KOPT-K1 (cell line): ENCODE results near the gene SYNJ2.
"Not testable (repeated sequence)": the region's sequence is repeated elsewhere in the genome, so short reads cannot be mapped to it uniquely, and the experiment has no call there.

Experiments
- H3K27ac ChIP-seq: fragments of 200-600 bp; sonication (generic); 2 replicates; pipeline ENCODE4 v1.5.1; 2016; ENCODE audit warnings: antibody characterized with exemption, mild to moderate bottlenecking, low read depth, low read length; ENCODE audit not compliant: poor library complexity, severe bottlenecking
- H3K36me3 ChIP-seq: fragments of 200-600 bp; sonication (generic); 2 replicates; pipeline ENCODE4 v1.5.1; 2017; ENCODE audit warnings: antibody characterized with exemption, mild to moderate bottlenecking, low read length, moderate library complexity; ENCODE audit not compliant: insufficient read depth
- H3K9me3 ChIP-seq: fragments of 200-600 bp; sonication (generic); 2 replicates; pipeline ENCODE4 v1.5.1; 2017; ENCODE audit warnings: antibody characterized with exemption, low read length, mild to moderate bottlenecking; ENCODE audit not compliant: insufficient read depth, poor library complexity, severe bottlenecking

SYNJ2 gene, protein sequence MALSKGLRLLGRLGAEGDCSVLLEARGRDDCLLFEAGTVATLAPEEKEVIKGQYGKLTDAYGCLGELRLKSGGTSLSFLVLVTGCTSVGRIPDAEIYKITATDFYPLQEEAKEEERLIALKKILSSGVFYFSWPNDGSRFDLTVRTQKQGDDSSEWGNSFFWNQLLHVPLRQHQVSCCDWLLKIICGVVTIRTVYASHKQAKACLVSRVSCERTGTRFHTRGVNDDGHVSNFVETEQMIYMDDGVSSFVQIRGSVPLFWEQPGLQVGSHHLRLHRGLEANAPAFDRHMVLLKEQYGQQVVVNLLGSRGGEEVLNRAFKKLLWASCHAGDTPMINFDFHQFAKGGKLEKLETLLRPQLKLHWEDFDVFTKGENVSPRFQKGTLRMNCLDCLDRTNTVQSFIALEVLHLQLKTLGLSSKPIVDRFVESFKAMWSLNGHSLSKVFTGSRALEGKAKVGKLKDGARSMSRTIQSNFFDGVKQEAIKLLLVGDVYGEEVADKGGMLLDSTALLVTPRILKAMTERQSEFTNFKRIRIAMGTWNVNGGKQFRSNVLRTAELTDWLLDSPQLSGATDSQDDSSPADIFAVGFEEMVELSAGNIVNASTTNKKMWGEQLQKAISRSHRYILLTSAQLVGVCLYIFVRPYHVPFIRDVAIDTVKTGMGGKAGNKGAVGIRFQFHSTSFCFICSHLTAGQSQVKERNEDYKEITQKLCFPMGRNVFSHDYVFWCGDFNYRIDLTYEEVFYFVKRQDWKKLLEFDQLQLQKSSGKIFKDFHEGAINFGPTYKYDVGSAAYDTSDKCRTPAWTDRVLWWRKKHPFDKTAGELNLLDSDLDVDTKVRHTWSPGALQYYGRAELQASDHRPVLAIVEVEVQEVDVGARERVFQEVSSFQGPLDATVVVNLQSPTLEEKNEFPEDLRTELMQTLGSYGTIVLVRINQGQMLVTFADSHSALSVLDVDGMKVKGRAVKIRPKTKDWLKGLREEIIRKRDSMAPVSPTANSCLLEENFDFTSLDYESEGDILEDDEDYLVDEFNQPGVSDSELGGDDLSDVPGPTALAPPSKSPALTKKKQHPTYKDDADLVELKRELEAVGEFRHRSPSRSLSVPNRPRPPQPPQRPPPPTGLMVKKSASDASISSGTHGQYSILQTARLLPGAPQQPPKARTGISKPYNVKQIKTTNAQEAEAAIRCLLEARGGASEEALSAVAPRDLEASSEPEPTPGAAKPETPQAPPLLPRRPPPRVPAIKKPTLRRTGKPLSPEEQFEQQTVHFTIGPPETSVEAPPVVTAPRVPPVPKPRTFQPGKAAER (N-terminal part only)

GRCh38 chr6:157981395-157982101, at the start of gene SYNJ2:
Gene SYNJ2 (plus strand): TSS chr6:157981863. CDS start chr6:157981962, 99 bp downstream.
- H3K9me3 ChIP-seq: no peaks in the 10 kb centered on the region
- H3K36me3 ChIP-seq: no peaks in the 10 kb centered on the region
- H3K27ac ChIP-seq: peak within 1 kb of the TSS; percentile 80

- Histone ChIP-seq H3K27ac (no peak overlapping the region), H3K9me3 (no peaks in the 10 kb centered on the region), H3K36me3 (no peaks in the 10 kb centered on the region)
Observed at GRCh38 chr6:157935786-157936185, 45.9 kb upstream of the SYNJ2 start.

DNA sequence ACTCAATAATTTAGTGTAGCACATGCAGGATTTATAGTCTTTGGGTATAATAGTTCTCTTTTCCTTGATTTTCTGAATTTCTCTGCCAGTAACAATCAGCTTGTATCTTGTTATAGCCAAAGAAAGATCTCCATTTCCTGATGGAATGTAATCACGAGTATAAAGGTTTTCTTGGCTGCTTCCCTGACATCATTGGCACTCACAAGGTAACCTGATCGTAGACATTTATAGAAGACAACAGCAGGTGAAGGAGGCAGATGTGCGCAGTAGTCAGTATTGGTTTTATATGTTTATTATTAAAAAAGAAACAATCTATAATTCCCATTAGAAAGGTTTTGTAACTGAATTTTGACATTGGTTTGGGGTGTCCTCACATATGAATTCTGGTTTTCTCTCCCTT, 44.3 kb upstream of the SYNJ2 start:
- no peaks in the 10 kb centered on the region for H3K36me3 ChIP-seq
- H3K9me3 ChIP-seq: no peaks in the 10 kb centered on the region
- H3K27ac ChIP-seq: no peak overlapping the region

- H3K9me3 ChIP-seq: no peaks in the 10 kb centered on the region
- H3K27ac ChIP-seq: no peak overlapping the region
- no peaks in the 10 kb centered on the region for H3K36me3 ChIP-seq
Observed at GRCh38 chr6:157937916-157938315, 43.7 kb upstream of the SYNJ2 start.

GRCh38 chr6:157940375-157941036, 41.2 kb upstream of the SYNJ2 start:
- H3K36me3 ChIP-seq, H3K9me3 ChIP-seq, H3K27ac ChIP-seq: not testable (repeated sequence)

DNA sequence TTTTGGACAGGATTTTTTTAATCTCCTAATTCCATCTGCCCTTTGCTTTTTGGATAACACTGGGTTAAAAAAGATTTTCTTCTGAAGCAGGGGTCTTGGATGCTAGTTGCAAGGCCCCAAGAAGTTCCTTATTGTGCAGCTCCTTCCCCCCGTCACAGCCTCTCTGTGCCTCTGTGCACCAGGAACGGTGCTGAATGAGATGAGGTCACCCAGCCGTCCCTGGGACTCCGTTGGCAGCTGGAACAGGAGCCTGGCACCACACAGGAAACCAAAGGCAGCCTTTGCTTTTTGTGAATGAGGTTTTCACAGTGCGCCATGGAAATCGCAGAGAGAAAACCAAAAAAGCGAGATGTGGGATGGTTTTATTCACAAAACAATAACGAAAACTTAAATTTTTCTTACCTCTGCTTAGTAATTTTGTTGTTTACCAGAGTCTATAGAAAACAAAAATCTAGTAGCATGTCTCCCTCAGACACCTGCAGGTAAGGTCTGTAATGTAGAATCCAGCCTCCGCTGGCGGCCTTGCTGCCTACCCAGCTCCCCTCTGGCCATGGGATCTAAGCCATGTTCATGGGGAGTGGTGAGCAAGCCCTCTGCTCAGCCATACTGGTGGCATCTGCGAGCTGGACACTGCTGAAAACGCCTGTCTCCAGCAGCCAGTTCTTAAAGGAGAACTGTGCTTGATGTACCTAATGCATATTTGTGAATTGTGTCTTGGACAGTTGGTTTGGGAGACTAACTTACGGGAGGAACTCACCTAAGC, 40.4 kb upstream of the SYNJ2 start:
- Histone ChIP-seq H3K36me3 (no peaks in the 10 kb centered on the region), H3K27ac (no peak overlapping the region), H3K9me3 (no peaks in the 10 kb centered on the region)

- H3K9me3 ChIP-seq: no peaks in the 10 kb centered on the region
- H3K36me3 ChIP-seq: no peaks in the 10 kb centered on the region
- no peak overlapping the region for H3K27ac ChIP-seq
Observed at GRCh38 chr6:157942351-157942750, 39.3 kb upstream of the SYNJ2 start.

DNA sequence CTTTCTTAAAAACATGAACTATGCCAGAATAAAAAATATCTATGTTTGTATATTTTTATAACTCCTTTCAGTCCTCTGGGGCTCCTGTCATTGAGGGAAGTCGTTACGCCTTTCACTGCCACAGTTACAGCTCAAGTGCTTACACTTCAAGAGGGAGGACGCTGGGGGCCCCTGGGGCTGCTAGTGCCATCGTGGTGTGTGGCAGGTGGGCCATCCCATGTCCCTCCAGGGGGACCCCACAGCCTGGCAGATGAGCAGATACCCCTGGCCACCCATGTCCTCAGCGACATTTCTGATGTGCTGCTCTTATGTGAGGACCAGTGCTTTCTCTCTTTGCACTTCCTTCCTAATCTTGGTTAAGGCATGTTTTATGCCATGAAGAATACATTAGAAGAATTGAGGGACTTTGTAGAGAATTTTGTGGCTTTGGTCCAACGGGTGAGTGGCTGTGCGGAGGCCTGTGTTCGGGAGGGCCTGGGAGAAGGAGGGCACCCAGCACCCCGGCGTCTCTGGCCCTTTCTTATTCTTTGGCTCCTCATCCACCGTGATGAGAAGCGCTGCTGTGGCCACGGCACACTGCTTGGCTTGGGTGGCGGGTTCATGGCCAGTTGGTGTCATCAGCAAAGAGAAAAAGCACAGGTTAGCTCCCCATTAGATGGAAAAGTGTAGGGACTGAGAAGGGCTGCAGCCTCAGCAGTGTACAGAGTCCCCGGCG, 38.3 kb upstream of the SYNJ2 start:
- no peaks in the 10 kb centered on the region for H3K36me3 ChIP-seq
- no peak overlapping the region for H3K27ac ChIP-seq
- no peaks in the 10 kb centered on the region for H3K9me3 ChIP-seq

DNA sequence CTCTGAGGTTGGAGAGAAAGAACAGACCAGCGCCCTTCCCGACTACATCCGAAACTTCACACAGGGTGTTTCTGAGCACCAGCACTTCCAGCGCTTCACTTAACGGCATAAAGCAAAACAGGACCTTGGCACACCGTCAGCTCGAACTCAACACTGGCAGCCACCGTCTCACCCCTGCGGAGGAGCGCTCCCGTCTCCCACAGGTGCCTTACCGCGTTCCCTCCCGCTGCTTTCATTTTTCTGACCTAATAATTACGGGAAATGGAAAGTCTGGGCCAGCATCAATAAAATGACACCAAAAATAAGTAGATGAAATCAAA, 37.7 kb upstream of the SYNJ2 start:
- H3K27ac ChIP-seq: no peak overlapping the region
- H3K9me3 ChIP-seq: no peaks in the 10 kb centered on the region
- no peaks in the 10 kb centered on the region for H3K36me3 ChIP-seq

GRCh38 chr6:157944983-157945931, 36.4 kb upstream of the SYNJ2 start:
- H3K27ac ChIP-seq: no peak overlapping the region
- H3K9me3 ChIP-seq: no peaks in the 10 kb centered on the region
- no peaks in the 10 kb centered on the region for H3K36me3 ChIP-seq

- Histone ChIP-seq H3K9me3 (no peaks in the 10 kb centered on the region), H3K27ac (no peak overlapping the region), H3K36me3 (no peaks in the 10 kb centered on the region)
Observed at GRCh38 chr6:157946053-157946617, 35.5 kb upstream of the SYNJ2 start.

GRCh38 chr6:157946865-157947532, 34.7 kb upstream of the SYNJ2 start:
- Histone ChIP-seq H3K27ac (no peak overlapping the region), H3K9me3 (no peaks in the 10 kb centered on the region), H3K36me3 (no peaks in the 10 kb centered on the region)
